Measurements from ENCODE around the gene LITAF.
"Not testable (repeated sequence)": the region's sequence is repeated elsewhere in the genome, so short reads cannot be mapped to it uniquely, and the experiment has no call there.

LITAF gene

GRCh38 chr16:11597235-11598095 lies 10.7 kb upstream of the LITAF start:
- DNase-seq: no peak

- no peak for DNase-seq
These were observed 10.0 kb upstream of the LITAF start for GRCh38 chr16:11596572-11597226.

- DNase-seq: no peak
These were observed 6.9 kb upstream of the LITAF start for GRCh38 chr16:11593581-11593980.

GRCh38 chr16:11593076-11593475 lies 6.4 kb upstream of the LITAF start:
- not testable (repeated sequence) for DNase-seq

- DNase-seq: not testable (repeated sequence)
These were observed 4.9 kb upstream of the LITAF start for GRCh38 chr16:11591630-11592029.

- DNase-seq: no peak
These were observed 2.5 kb upstream of the LITAF start for GRCh38 chr16:11589198-11589550.

GRCh38 chr16:11588321-11589197 lies 1.8 kb upstream of the LITAF start:
- no peak for DNase-seq

- DNase-seq: no peak
These were observed 1.0 kb upstream of the LITAF start for GRCh38 chr16:11587643-11588247.

GRCh38 chr16:11586378-11586855 lies 302 bp downstream of the LITAF start:
- no peak for DNase-seq

- no peak for DNase-seq
These were observed 1.0 kb downstream of the LITAF start for GRCh38 chr16:11585460-11586377.

- no peak for DNase-seq
These were observed 2.7 kb downstream of the LITAF start for GRCh38 chr16:11583889-11584565.

GRCh38 chr16:11583166-11583565 lies 3.6 kb downstream of the LITAF start:
- DNase-seq: no peak

GRCh38 chr16:11582157-11582814 lies 4.4 kb downstream of the LITAF start:
- DNase-seq: no peak

- DNase-seq: no peak
These were observed 5.0 kb downstream of the LITAF start for GRCh38 chr16:11581678-11582077.

GRCh38 chr16:11580451-11581086 lies 6.2 kb downstream of the LITAF start:
- DNase-seq: no peak

GRCh38 chr16:11577290-11577660 lies 9.4 kb downstream of the LITAF start:
- DNase-seq: not testable (repeated sequence)

GRCh38 chr16:11576427-11577289 lies 10.1 kb downstream of the LITAF start:
- no peak for DNase-seq

GRCh38 chr16:11575223-11575589 lies 11.5 kb downstream of the LITAF start:
- no peak for DNase-seq
